BJ (cell line): ENCODE data around the gene IL22RA2. TPM values are rescaled to one million over a fixed set of nuclear protein-coding genes. Genes with fewer than 3 reads are reported as not detected.

ENCODE experiments used
- CTCF ChIA-PET: fragments of 350-600 bp; formaldehyde crosslinking; extraction: SDS; loops from one replicate; lab custom pipeline; 2021; ENCODE audit warnings: antibody characterized with exemption, inconsistent platforms; lab: Yijun Ruan, JAX
- POLR2A ChIA-PET: fragments of 300-600 bp; sonication (Branson Sonifier 250); formaldehyde crosslinking; extraction: SDS; loops from one replicate; lab custom pipeline; 2021; ENCODE audit warnings: antibody characterized with exemption; lab: Charles Lee
- DNase-seq: peaks from one replicate; pipeline ENCODE4 v3.0.0-alpha.2; 2011; ENCODE audit warnings: low read depth
- H3K27me3 ChIP-seq: 2 replicates; pipeline ENCODE4 v1.6.0; 2011; ENCODE audit warnings: low read length; ENCODE audit not compliant: control insufficient read depth, insufficient read depth
- H3K36me3 ChIP-seq: 2 replicates; pipeline ENCODE4 v1.5.1; 2011; ENCODE audit warnings: low read length; ENCODE audit not compliant: control insufficient read depth, insufficient read depth
- H3K4me3 ChIP-seq: 2 replicates; pipeline ENCODE4 v1.5.1; 2011; ENCODE audit warnings: low read depth, mild to moderate bottlenecking, control low read depth, low read length
- CTCF ChIP-seq: IDR thresholded peaks from 2 replicates; pipeline ENCODE4 v1.5.1; 2011; ENCODE audit warnings: low read depth, mild to moderate bottlenecking, control low read depth, inconsistent platforms, low read length, moderate library complexity; ENCODE audit not compliant: insufficient read depth
- polyA plus RNA-seq: library from polyadenylated mRNA; depleted of rRNA; stranded (reverse); fragments of >200 nt; gene quantifications from 2 replicates; pipeline ENCODE4 v1.2.3, GENCODE V29; 2011

The IL22RA2 gene
- polyA plus RNA-seq, 1 experiment: not detected

GRCh38 chr6:137120748-137121147 is 52.7 kb downstream of the IL22RA2 start:
- no peak for DNase-seq
- POLR2A ChIA-PET: no interaction called here
- Histone ChIP-seq H3K36me3 (no peaks in the 10 kb centered on the region), H3K4me3 (no peak overlapping the region), H3K27me3 (no peaks in the 10 kb centered on the region)
- no peak for TF ChIP-seq CTCF
- CTCF ChIA-PET: interaction anchor here (1.5 kb wide), 1 partner anchor 27 kb away, joined by 4 read pairs; no protein-coding TSS in a partner anchor

- Histone ChIP-seq H3K27me3 (no peaks in the 10 kb centered on the region), H3K36me3 (no peaks in the 10 kb centered on the region), H3K4me3 (no peak overlapping the region)
- TF ChIP-seq CTCF: no peak
- POLR2A ChIA-PET: no interaction called here
- DNase-seq: no peak
- CTCF ChIA-PET: interaction anchor here (1.5 kb wide), 1 partner anchor 25 kb away, joined by 4 read pairs; no protein-coding TSS in a partner anchor
Measured at GRCh38 chr6:137119196-137120104, 54.0 kb downstream of the IL22RA2 start.

GRCh38 chr6:137117581-137117980 is 55.9 kb downstream of the IL22RA2 start:
- Histone ChIP-seq H3K4me3 (no peak overlapping the region), H3K27me3 (no peaks in the 10 kb centered on the region), H3K36me3 (no peaks in the 10 kb centered on the region)
- DNase-seq: no peak
- ChIA-PET CTCF (no interaction called here), POLR2A (no interaction called here)
- no peak for TF ChIP-seq CTCF

GRCh38 chr6:137116807-137117206 is 56.6 kb downstream of the IL22RA2 start:
- TF ChIP-seq CTCF: no peak
- H3K36me3 ChIP-seq: no peaks in the 10 kb centered on the region
- no peaks in the 10 kb centered on the region for H3K27me3 ChIP-seq
- DNase-seq: no peak
- CTCF ChIA-PET: interaction anchor here (0.9 kb wide), 1 partner anchor 9 kb away, joined by 4 read pairs; no protein-coding TSS in a partner anchor
- H3K4me3 ChIP-seq: no peak overlapping the region
- POLR2A ChIA-PET: no interaction called here

- no peak for TF ChIP-seq CTCF
- ChIA-PET POLR2A (no interaction called here), CTCF (interaction anchor here (1.2 kb wide), 1 partner anchor 20 kb away, joined by 3 read pairs; no protein-coding TSS in a partner anchor)
- Histone ChIP-seq H3K36me3 (no peaks in the 10 kb centered on the region), H3K4me3 (no peak overlapping the region), H3K27me3 (no peaks in the 10 kb centered on the region)
- DNase-seq: no peak
Measured at GRCh38 chr6:137115658-137116057, 57.8 kb downstream of the IL22RA2 start.
